ENCODE measurements around the gene PLAC8. TPM values are rescaled to one million over a fixed set of nuclear protein-coding genes. Genes with fewer than 3 reads are reported as not detected.

PLAC8 gene
- total and polyA plus RNA-seq, 2 of the 8 experiments (the other 6 are each of a cell fraction or from before 2014, with no cell fraction given): 0.98 to 1.1 TPM

- TF ChIP-seq ZNF274 (IDR thresholded peaks at IDR 0.05; ENCODE audit: borderline replicate concordance, extremely low read depth, low read length): no peak
- TF ChIP-seq FOSL1 (IDR thresholded peaks at IDR 0.05; ENCODE audit: insufficient read depth, low read depth, low read length): no peak
- TF ChIP-seq USF2 (IDR thresholded peaks at IDR 0.05; ENCODE audit: low read length): no peak
- no peak for TF ChIP-seq MAFK (IDR thresholded peaks at IDR 0.05; ENCODE audit: low read depth, low read length)
Observed at GRCh38 chr4:83124111-83124780, 9.7 kb upstream of the PLAC8 start (continued).
